GM12864 (cell line): Measurements from ENCODE around the gene GIT1.

ENCODE experiments used
- DNase-seq: peaks from one replicate; pipeline ENCODE4 v3.0.0-alpha.2; 2011; ENCODE audit warnings: low read depth
- H3K4me3 ChIP-seq: 2 replicates; pipeline ENCODE4 v1.5.1; 2011; ENCODE audit warnings: mild to moderate bottlenecking, low read depth, low read length, control low read depth
- CTCF ChIP-seq: IDR thresholded peaks from 2 replicates; pipeline ENCODE4 v1.5.1; 2011; ENCODE audit warnings: low read depth, mild to moderate bottlenecking, moderate library complexity, low read length, control low read depth, inconsistent platforms; ENCODE audit errors: missing control alignments

Gene GIT1

GRCh38 chr17:29615492-29616299 lies 26.2 kb upstream of the GIT1 start:
- peak; percentile 36 for DNase-seq
- peak overlapping the region; percentile 40 for H3K4me3 ChIP-seq
- TF ChIP-seq CTCF = no peak

GRCh38 chr17:29615048-29615385 lies 25.6 kb upstream of the GIT1 start:
- H3K4me3 ChIP-seq = peak overlapping the region; percentile 39
- no peak for DNase-seq
- no peak for TF ChIP-seq CTCF

GRCh38 chr17:29614349-29615047 lies 25.1 kb upstream of the GIT1 start:
- no peak overlapping the region for H3K4me3 ChIP-seq
- DNase-seq = no peak
- TF ChIP-seq CTCF = no peak

- H3K4me3 ChIP-seq = no peak overlapping the region
- TF ChIP-seq CTCF = no peak
- no peak for DNase-seq
These were observed 24.4 kb upstream of the GIT1 start for GRCh38 chr17:29613856-29614255.

GRCh38 chr17:29613352-29613837 lies 23.9 kb upstream of the GIT1 start:
- DNase-seq = peak; percentile 50
- TF ChIP-seq CTCF = peak; percentile 86
- peak overlapping the region; percentile 25; the same call in 1 of the 2 replicates for H3K4me3 ChIP-seq

- no peak overlapping the region; the same call in 1 of the 2 replicates for H3K4me3 ChIP-seq
- no peak for DNase-seq
- no peak for TF ChIP-seq CTCF
These were observed 23.2 kb upstream of the GIT1 start for GRCh38 chr17:29612404-29613280.
